Neutrophil (primary cell): ENCODE data around the gene KLHL29.

Source experiments
- H3K27ac ChIP-seq: fragments of 200-600 bp; sonication (generic); 2 replicates; pipeline ENCODE4 v1.5.1; 2016; ENCODE audit warnings: mild to moderate bottlenecking, moderate library complexity
- H3K27me3 ChIP-seq: fragments of 200-600 bp; sonication (generic); 2 replicates; pipeline ENCODE4 v1.6.0; 2016; ENCODE audit warnings: mild to moderate bottlenecking
- H3K36me3 ChIP-seq: fragments of 200-600 bp; sonication (generic); 2 replicates; pipeline ENCODE4 v1.5.1; 2017
- H3K4me1 ChIP-seq, 2 experiments: fragments of 200-600 bp in 1 of 2; sonication (generic) in 1 of 2; 1 replicate in 1 of 2; 2 replicates in 1 of 2; pipeline versions ENCODE4 v1.5.1 to v1.6.1; 2013 to 2016; ENCODE audit warnings: low read depth in 1 of 2, low read length in 1 of 2, mild to moderate bottlenecking in 1 of 2, moderate library complexity in 1 of 2; ENCODE audit not compliant: control insufficient read depth in 1 of 2, insufficient read depth in 1 of 2
- H3K4me3 ChIP-seq, 2 experiments: fragments of 200-600 bp in 1 of 2; sonication (generic) in 1 of 2; 1 replicate in 1 of 2; 2 replicates in 1 of 2; pipeline ENCODE4 v1.5.1; 2013 to 2016; ENCODE audit warnings: low read depth in 1 of 2, low read length in 1 of 2, mild to moderate bottlenecking in 1 of 2, moderate library complexity in 1 of 2
- H3K9me3 ChIP-seq: fragments of 200-600 bp; sonication (generic); 2 replicates; pipeline ENCODE4 v1.5.1; 2016
- CTCF ChIP-seq: fragments of 200-600 bp; sonication (generic); IDR thresholded peaks from 2 replicates; pipeline ENCODE4 v1.5.1; 2016; ENCODE audit warnings: antibody characterized with exemption

The KLHL29 gene

GRCh38 chr2:23464156-23464555, 79.2 kb downstream of the KLHL29 start:
- H3K4me1 ChIP-seq = no peaks in the 10 kb centered on the region
- H3K27me3 ChIP-seq = peaks cover 82% of the 10 kb centered on the region
- H3K9me3 ChIP-seq = no peaks in the 10 kb centered on the region
- no peak overlapping the region for H3K4me3 ChIP-seq
- H3K27ac ChIP-seq = no peak overlapping the region
- TF ChIP-seq CTCF = no peak
- H3K36me3 ChIP-seq = no peaks in the 10 kb centered on the region

- no peak for TF ChIP-seq CTCF
- Histone ChIP-seq H3K27ac (no peak overlapping the region), H3K36me3 (no peaks in the 10 kb centered on the region), H3K4me3 (no peak overlapping the region), H3K27me3 (peaks cover 74% of the 10 kb centered on the region), H3K9me3 (no peaks in the 10 kb centered on the region), H3K4me1 (no peaks in the 10 kb centered on the region)
Observed at GRCh38 chr2:23464905-23465537, 80.0 kb downstream of the KLHL29 start.

- Histone ChIP-seq H3K27me3 (peaks cover 79% of the 10 kb centered on the region), H3K27ac (no peak overlapping the region), H3K4me1 (no peaks in the 10 kb centered on the region), H3K36me3 (no peaks in the 10 kb centered on the region), H3K4me3 (no peak overlapping the region), H3K9me3 (no peaks in the 10 kb centered on the region)
- no peak for TF ChIP-seq CTCF
Observed at GRCh38 chr2:23465936-23466335, 81.0 kb downstream of the KLHL29 start.

- Histone ChIP-seq H3K4me3 (no peak overlapping the region), H3K9me3 (no peaks in the 10 kb centered on the region), H3K4me1 (no peaks in the 10 kb centered on the region), H3K36me3 (no peaks in the 10 kb centered on the region), H3K27me3 (peaks cover 62% of the 10 kb centered on the region), H3K27ac (no peak overlapping the region)
- TF ChIP-seq CTCF = no peak
Observed at GRCh38 chr2:23467618-23468017, 82.6 kb downstream of the KLHL29 start.

- TF ChIP-seq CTCF = no peak
- H3K9me3 ChIP-seq = no peaks in the 10 kb centered on the region
- H3K4me1 ChIP-seq = no peaks in the 10 kb centered on the region
- H3K36me3 ChIP-seq = no peaks in the 10 kb centered on the region
- H3K27ac ChIP-seq = no peak overlapping the region
- H3K4me3 ChIP-seq = no peak overlapping the region
- peaks cover 63% of the 10 kb centered on the region for H3K27me3 ChIP-seq
Observed at GRCh38 chr2:23468474-23469141, 83.6 kb downstream of the KLHL29 start.
